ENCODE data around the gene SMAD4. TPM values are rescaled to one million over a fixed set of nuclear protein-coding genes. Genes with fewer than 3 reads are reported as not detected.

The SMAD4 gene
- polyA plus RNA-seq, 1 donor (not counting 4 experiments of a cell fraction or from before 2014, with no cell fraction given) = 68.2 TPM

DNA sequence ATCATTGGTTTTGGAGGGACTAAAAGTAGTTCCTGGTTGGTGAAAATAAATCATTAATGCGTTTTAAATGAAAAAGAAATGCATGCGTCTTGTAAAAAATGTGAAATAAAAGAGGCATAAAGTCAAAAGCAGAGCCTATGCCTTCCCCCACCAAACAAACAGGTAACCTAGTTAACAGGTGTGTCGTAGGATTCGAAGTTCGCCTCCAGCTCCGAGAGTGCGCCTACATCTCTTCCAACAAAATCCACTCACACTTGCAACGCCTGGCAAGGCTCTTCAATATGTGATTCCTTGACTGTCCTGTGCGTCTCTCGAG, 677 bp upstream of the SMAD4 start:
- TF ChIP-seq EZH2 (IDR thresholded peaks at IDR 0.05; ENCODE audit: low read length) = no peak
- TF ChIP-seq, protein P1, sequence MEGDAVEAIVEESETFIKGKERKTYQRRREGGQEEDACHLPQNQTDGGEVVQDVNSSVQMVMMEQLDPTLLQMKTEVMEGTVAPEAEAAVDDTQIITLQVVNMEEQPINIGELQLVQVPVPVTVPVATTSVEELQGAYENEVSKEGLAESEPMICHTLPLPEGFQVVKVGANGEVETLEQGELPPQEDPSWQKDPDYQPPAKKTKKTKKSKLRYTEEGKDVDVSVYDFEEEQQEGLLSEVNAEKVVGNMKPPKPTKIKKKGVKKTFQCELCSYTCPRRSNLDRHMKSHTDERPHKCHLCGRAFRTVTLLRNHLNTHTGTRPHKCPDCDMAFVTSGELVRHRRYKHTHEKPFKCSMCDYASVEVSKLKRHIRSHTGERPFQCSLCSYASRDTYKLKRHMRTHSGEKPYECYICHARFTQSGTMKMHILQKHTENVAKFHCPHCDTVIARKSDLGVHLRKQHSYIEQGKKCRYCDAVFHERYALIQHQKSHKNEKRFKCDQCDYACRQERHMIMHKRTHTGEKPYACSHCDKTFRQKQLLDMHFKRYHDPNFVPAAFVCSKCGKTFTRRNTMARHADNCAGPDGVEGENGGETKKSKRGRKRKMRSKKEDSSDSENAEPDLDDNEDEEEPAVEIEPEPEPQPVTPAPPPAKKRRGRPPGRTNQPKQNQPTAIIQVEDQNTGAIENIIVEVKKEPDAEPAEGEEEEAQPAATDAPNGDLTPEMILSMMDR (optimal IDR thresholded peaks at IDR 0.05 in 1 of 3, IDR thresholded peaks at IDR 0.05 in 1 of 3, conservative IDR thresholded peaks at IDR 0.05 in 1 of 3; ENCODE audit: extremely low read depth in 1 of 3, insufficient read depth in 2 of 3, low read length in 3 of 3) = no peak
- H3K79me2 ChIP-seq (ENCODE audit: control insufficient read depth, insufficient read depth, low read length) = peaks cover 49% of the 10 kb centered on the region
- peaks cover 2% of the 10 kb centered on the region for H4K20me1 ChIP-seq (ENCODE audit: control insufficient read depth, extremely low read depth, insufficient read depth, low read length)
- H3K27ac ChIP-seq (ENCODE audit: control insufficient read depth, insufficient read depth, low read length) = peak overlapping the region; percentile 77
- dilution Hi-C loops (cut with MboI; ENCODE audit: extremely low pct_ligation_motif_present, low sequenced_read_pairs) = no loop called here
- H3K4me1 ChIP-seq (ENCODE audit: control insufficient read depth, extremely low read depth, insufficient read depth, low read length) = peaks cover 7% of the 10 kb centered on the region
- DNase-seq (ENCODE audit: low read depth, low spot score) (no peak), FAIRE-seq (peak; percentile 44)
- H3K9ac ChIP-seq (ENCODE audit: control insufficient read depth, extremely low read depth, insufficient read depth, low read length) = peak overlapping the region; percentile 79
- H3K4me3 ChIP-seq (ENCODE audit: control insufficient read depth in 2 of 3, extremely low read depth in 1 of 3, insufficient read depth in 2 of 3, low read depth in 1 of 3, low read length in 3 of 3) = peak overlapping the region; percentile 65 to 95 (median 74)
- peaks cover 2% of the 10 kb centered on the region for H3K9me1 ChIP-seq (ENCODE audit: control insufficient read depth, extremely low read depth, insufficient read depth, low read length)
- no peaks in the 10 kb centered on the region for H3K27me3 ChIP-seq (ENCODE audit: control insufficient read depth, extremely low read depth, insufficient read depth, low read length)
- no peaks in the 10 kb centered on the region for H3K9me3 ChIP-seq (ENCODE audit: control insufficient read depth, low read depth, low read length)
- peak overlapping the region; percentile 94 for H3K4me2 ChIP-seq (ENCODE audit: control insufficient read depth, extremely low read depth, insufficient read depth, low read depth, low read length)
- H2AFZ ChIP-seq (ENCODE audit: control insufficient read depth, low read length) = peak overlapping the region; percentile 90
- H3K36me3 ChIP-seq (ENCODE audit: control insufficient read depth in 2 of 2, extremely low read depth in 1 of 2, insufficient read depth in 2 of 2, low read length in 2 of 2) = peaks cover 0 to 4% of the 10 kb centered on the region in 2 experiments

DNA sequence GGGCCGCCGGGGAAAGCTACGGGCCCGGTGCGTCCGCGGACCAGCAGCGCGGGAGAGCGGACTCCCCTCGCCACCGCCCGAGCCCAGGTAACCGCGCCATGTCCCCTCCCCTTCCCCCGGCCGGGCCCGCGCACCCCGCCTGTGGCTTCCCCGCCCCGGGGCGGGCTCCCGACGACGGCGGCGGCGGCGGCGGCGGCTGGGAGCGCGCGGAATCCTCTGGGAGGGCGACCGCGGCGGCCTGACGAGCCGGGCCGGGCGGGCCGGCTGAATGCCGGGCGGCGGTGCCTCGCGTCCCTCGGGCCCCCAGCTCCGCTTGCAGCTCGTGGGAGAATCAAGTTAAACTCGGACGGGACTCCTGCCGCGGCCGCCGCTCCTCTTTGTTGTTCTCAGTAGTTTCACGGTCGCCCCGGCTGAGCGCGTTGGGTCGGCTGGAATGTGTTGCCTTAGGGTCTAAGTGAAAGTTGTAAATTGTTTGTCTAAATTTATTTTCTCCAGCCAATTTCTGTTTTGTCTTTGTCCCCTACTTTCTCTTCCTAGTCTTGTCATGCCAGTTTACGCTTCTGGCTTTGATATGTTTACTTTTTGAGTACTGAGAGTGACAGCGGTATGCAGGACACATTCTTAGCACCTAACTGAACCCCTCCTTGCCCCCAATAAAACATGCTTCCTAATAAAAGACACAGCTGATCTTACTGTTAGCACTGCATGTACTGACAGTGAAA, 685 bp downstream of the SMAD4 start:
- H3K4me1 ChIP-seq (ENCODE audit: control insufficient read depth, extremely low read depth, insufficient read depth, low read length) = peaks cover 7% of the 10 kb centered on the region

More for the DNA sequence above, 685 bp downstream of the SMAD4 start:
- Histone ChIP-seq H3K27me3 (ENCODE audit: control insufficient read depth, extremely low read depth, insufficient read depth, low read length) (no peaks in the 10 kb centered on the region), H3K9ac (ENCODE audit: control insufficient read depth, extremely low read depth, insufficient read depth, low read length) (peak overlapping the region; percentile 79), H3K27ac (ENCODE audit: control insufficient read depth, insufficient read depth, low read length) (peak overlapping the region; percentile 77), H3K79me2 (ENCODE audit: control insufficient read depth, insufficient read depth, low read length) (peaks cover 62% of the 10 kb centered on the region), H3K4me2 (ENCODE audit: control insufficient read depth, extremely low read depth, insufficient read depth, low read depth, low read length) (peak overlapping the region; percentile 91), H3K9me1 (ENCODE audit: control insufficient read depth, extremely low read depth, insufficient read depth, low read length) (peaks cover 2% of the 10 kb centered on the region), H2AFZ (ENCODE audit: control insufficient read depth, low read length) (no peak overlapping the region), H4K20me1 (ENCODE audit: control insufficient read depth, extremely low read depth, insufficient read depth, low read length) (peaks cover 2% of the 10 kb centered on the region), H3K36me3 (ENCODE audit: control insufficient read depth in 2 of 2, extremely low read depth in 1 of 2, insufficient read depth in 2 of 2, low read length in 2 of 2) (peaks cover 0 to 4% of the 10 kb centered on the region in 2 experiments), H3K4me3 (ENCODE audit: control insufficient read depth in 2 of 3, extremely low read depth in 1 of 3, insufficient read depth in 2 of 3, low read depth in 1 of 3, low read length in 3 of 3) (peak overlapping the region; percentile 74 to 96 (median 95)), H3K9me3 (ENCODE audit: control insufficient read depth, low read depth, low read length) (no peaks in the 10 kb centered on the region)
- TF ChIP-seq, protein P1 (optimal IDR thresholded peaks at IDR 0.05 in 1 of 3, IDR thresholded peaks at IDR 0.05 in 1 of 3, conservative IDR thresholded peaks at IDR 0.05 in 1 of 3; ENCODE audit: extremely low read depth in 1 of 3, insufficient read depth in 2 of 3, low read length in 3 of 3) = no peak
- no peak for TF ChIP-seq EZH2 (IDR thresholded peaks at IDR 0.05; ENCODE audit: low read length)
- DNase-seq (ENCODE audit: low read depth, low spot score) (no peak), FAIRE-seq (no peak)
- dilution Hi-C loops (cut with MboI; ENCODE audit: extremely low pct_ligation_motif_present, low sequenced_read_pairs) = no loop called here
